ENCODE measurements around the gene NFATC2IP.

NFATC2IP gene

DNA sequence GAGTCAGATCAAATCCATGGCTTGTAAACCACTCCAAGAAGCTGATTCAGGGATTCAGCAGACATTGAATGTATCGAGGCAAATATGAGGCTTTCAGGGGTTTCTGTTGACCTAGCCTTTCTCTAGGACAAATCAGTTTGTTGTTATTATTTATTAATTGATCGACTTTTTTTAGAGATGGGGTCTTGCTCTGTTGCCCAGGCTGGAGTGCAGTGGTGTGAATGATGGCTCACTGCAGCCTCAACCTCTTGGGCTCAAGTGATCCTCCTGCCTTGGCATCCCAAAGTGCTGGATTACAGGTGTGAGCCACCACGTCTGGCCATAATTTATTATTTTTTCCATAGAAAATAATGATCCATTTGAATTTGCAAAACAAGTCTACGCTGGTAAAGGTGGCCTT is 61.1 kb downstream of the NFATC2IP start:
- H3K9ac ChIP-seq (ENCODE audit: low read length): no peak overlapping the region
- no peak overlapping the region for H2BK5ac ChIP-seq (ENCODE audit: low read length)
- H4K5ac ChIP-seq (ENCODE audit: low read length): no peak overlapping the region

DNA sequence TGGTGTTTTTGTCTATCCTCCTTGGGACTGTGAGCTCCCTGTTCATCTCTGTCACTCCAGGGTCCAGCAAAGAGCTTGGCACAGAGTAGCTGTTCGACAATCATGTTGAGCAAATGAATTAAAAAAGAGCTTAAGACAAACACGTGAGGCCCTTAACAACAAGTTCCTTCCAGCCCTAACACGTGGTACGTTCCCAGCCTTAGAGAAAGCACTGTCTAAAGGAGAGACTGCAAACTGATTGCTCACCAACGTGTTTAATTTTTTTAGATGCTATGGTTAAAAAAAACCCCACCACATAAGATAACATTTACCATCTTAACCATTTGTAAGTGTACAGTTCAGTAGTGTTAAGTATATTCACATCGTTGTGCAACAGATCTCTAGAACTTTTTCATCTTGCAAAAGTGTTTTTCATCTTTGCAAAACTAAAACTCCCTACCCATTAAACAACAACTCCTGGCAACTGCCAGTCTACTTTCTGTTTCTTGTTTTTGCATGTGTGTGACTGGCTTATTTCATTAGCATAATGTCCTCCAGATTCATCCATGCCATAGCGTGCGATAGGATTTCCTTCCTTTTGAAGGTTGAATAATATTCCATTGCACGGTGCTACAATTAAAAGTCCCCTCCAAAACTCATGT is 62.3 kb downstream of the NFATC2IP start:
- no peak overlapping the region for H4K5ac ChIP-seq (ENCODE audit: low read length)
- no peak overlapping the region for H4K8ac ChIP-seq (ENCODE audit: low read depth, low read length)
- H3K27me3 ChIP-seq (ENCODE audit: insufficient read depth, low read length, poor library complexity): no peaks in the 10 kb centered on the region
- no peaks in the 10 kb centered on the region for H3K79me1 ChIP-seq (ENCODE audit: low read length)
- no peak overlapping the region for H2BK15ac ChIP-seq (replicated peaks; ENCODE audit: low read depth)
- WGBS (ENCODE audit: extremely low coverage, insufficient coverage, low lambda C conversion rate): no CpG with 5 or more reads among the region's 9 CpGs
- H3K79me2 ChIP-seq (ENCODE audit: control insufficient read depth, insufficient read depth, low read length): no peaks in the 10 kb centered on the region
- no peak overlapping the region for H3K4me3 ChIP-seq (ENCODE audit: low read length)
- no peak overlapping the region for H3K4ac ChIP-seq (ENCODE audit: low read depth, low read length)
- DNase-seq: no peak
- H3K56ac ChIP-seq (ENCODE audit: low read length): no peak overlapping the region
- no peak overlapping the region for H2BK5ac ChIP-seq (ENCODE audit: low read length)
- H3K36me3 ChIP-seq (ENCODE audit: control insufficient read depth, insufficient read depth, low read length): no peaks in the 10 kb centered on the region
- H2BK120ac ChIP-seq (ENCODE audit: low read depth, low read length): no peak overlapping the region
- no peak overlapping the region for H3K18ac ChIP-seq (ENCODE audit: low read length)
- H3K27ac ChIP-seq (ENCODE audit: low read depth, low read length): no peak overlapping the region
- H3K9ac ChIP-seq (ENCODE audit: low read length): no peak overlapping the region
- H3K23ac ChIP-seq (ENCODE audit: low read length): no peak overlapping the region
- no peak overlapping the region for H3K4me2 ChIP-seq (ENCODE audit: low read length)
- no peaks in the 10 kb centered on the region for H3K4me1 ChIP-seq (ENCODE audit: control insufficient read depth, low read depth, low read length)
- H2AK5ac ChIP-seq (ENCODE audit: low read length): no peak overlapping the region

More for the DNA sequence above, 61.1 kb downstream of the NFATC2IP start:
- Histone ChIP-seq H3K23ac (ENCODE audit: low read length) (no peak overlapping the region), H3K4ac (ENCODE audit: low read depth, low read length) (no peak overlapping the region), H3K27me3 (ENCODE audit: insufficient read depth, low read length, poor library complexity) (no peaks in the 10 kb centered on the region), H3K4me3 (ENCODE audit: low read length) (no peak overlapping the region), H2BK120ac (ENCODE audit: low read depth, low read length) (no peak overlapping the region), H2BK15ac (replicated peaks; ENCODE audit: low read depth) (no peak overlapping the region), H2AK5ac (ENCODE audit: low read length) (no peak overlapping the region), H4K8ac (ENCODE audit: low read depth, low read length) (no peak overlapping the region), H3K79me2 (ENCODE audit: control insufficient read depth, insufficient read depth, low read length) (no peaks in the 10 kb centered on the region), H3K4me2 (ENCODE audit: low read length) (no peak overlapping the region), H3K27ac (ENCODE audit: low read depth, low read length) (no peak overlapping the region), H3K4me1 (ENCODE audit: control insufficient read depth, low read depth, low read length) (no peaks in the 10 kb centered on the region), H3K56ac (ENCODE audit: low read length) (no peak overlapping the region), H3K18ac (ENCODE audit: low read length) (no peak overlapping the region), H3K79me1 (ENCODE audit: low read length) (no peaks in the 10 kb centered on the region), H3K36me3 (ENCODE audit: control insufficient read depth, insufficient read depth, low read length) (no peaks in the 10 kb centered on the region)
- DNase-seq: no peak
- no CpG with 5 or more reads among the region's 4 CpGs for WGBS (ENCODE audit: extremely low coverage, insufficient coverage, low lambda C conversion rate)

DNA sequence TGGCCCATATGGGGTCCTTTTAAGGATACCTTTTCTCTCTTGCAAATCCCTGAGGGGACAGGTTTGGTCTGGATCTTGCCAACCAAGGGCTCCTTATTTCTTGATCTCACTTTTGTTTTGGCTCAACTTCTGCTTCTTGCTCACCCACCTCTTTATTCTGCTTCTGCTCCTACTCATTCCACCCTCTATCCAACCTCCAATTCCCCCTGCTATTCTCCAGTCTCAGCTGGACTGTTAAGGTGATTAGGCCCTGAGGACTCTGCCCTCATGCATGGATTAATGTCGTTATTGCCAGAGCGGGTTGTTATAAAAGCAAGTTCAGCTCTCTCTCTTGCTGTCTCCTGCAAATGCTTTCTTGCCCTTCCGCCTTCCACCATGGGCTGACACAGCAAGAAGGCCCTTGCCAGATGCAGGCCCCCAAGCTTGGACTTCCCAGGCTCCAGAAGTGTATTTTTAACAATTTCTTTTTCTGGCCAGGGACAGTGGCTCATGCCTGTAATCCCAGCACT is 63.9 kb downstream of the NFATC2IP start:
- no peaks in the 10 kb centered on the region for H3K79me2 ChIP-seq (ENCODE audit: control insufficient read depth, insufficient read depth, low read length)
- H3K9ac ChIP-seq (ENCODE audit: low read length): no peak overlapping the region
- no peak overlapping the region for H4K8ac ChIP-seq (ENCODE audit: low read depth, low read length)
- no peak overlapping the region for H2BK120ac ChIP-seq (ENCODE audit: low read depth, low read length)
- H4K5ac ChIP-seq (ENCODE audit: low read length): no peak overlapping the region
- no peak overlapping the region for H3K4me2 ChIP-seq (ENCODE audit: low read length)
- H3K18ac ChIP-seq (ENCODE audit: low read length): no peak overlapping the region
- no peak overlapping the region for H3K4ac ChIP-seq (ENCODE audit: low read depth, low read length)
- H3K4me1 ChIP-seq (ENCODE audit: control insufficient read depth, low read depth, low read length): no peaks in the 10 kb centered on the region
- no peak overlapping the region for H3K56ac ChIP-seq (ENCODE audit: low read length)
- H3K23ac ChIP-seq (ENCODE audit: low read length): no peak overlapping the region
- H2BK5ac ChIP-seq (ENCODE audit: low read length): no peak overlapping the region
- H3K79me1 ChIP-seq (ENCODE audit: low read length): no peaks in the 10 kb centered on the region
- no peak for DNase-seq
- no peaks in the 10 kb centered on the region for H3K36me3 ChIP-seq (ENCODE audit: control insufficient read depth, insufficient read depth, low read length)
- WGBS (ENCODE audit: extremely low coverage, insufficient coverage, low lambda C conversion rate): no CpG with 5 or more reads among the region's 3 CpGs
- H3K27ac ChIP-seq (ENCODE audit: low read depth, low read length): no peak overlapping the region
- H3K27me3 ChIP-seq (ENCODE audit: insufficient read depth, low read length, poor library complexity): no peaks in the 10 kb centered on the region
- no peak overlapping the region for H2AK5ac ChIP-seq (ENCODE audit: low read length)
- no peak overlapping the region for H2BK15ac ChIP-seq (replicated peaks; ENCODE audit: low read depth)
- H3K4me3 ChIP-seq (ENCODE audit: low read length): no peak overlapping the region
